Hippocampal formation (tissue), 2 donors: ENCODE data around the gene DIABLO.
"Not testable (repeated sequence)": the region's sequence is repeated elsewhere in the genome, so short reads cannot be mapped to it uniquely, and the experiment has no call there.

Experiments used
- DNase-seq, 2 donors: peaks; one replicate each; lab custom pipeline; 2025; lab: John Stamatoyannopoulos, UW

The DIABLO gene

DNA sequence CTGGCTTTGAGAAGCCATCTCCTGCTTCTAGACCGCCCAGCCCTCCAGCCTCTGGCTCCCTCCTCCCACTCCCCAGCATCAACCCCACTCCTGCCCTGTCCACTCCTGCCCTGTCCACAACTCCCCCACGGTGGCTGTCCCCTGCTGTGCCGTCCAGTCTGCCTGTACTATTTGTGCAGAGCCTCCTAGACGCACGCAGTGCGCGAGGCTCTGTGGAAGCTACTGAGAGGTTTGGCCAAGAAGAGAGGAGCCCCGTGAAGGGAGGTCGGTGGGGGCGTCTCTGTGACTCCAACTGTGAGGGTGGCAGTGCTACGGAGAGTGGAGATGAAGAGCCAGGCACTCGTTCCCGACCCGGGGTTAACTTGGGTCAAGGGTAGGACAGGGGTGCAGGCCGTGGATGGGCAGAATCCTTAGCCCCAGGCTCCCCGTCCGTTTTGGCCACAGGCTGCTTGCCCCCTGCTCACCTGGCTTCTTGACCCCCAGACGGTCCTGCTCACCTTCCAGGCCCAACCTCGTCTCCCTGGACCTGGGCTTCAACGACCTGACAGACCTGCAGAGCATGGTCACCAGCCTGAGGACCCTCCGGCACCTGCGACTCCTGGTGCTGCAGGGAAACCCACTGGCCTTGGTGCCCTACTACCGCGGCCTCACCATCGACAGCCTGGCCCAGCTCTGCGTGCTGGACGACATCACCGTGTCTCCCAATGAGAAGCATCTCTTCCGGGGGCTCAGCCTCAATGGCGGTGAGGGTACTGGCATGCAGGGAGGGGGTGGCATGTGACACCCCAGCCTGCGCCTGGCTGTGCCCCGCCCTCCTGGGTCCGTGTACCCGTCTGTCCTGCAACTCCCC is 36.0 kb downstream of the DIABLO start:
- DNase-seq = no peak

DNA sequence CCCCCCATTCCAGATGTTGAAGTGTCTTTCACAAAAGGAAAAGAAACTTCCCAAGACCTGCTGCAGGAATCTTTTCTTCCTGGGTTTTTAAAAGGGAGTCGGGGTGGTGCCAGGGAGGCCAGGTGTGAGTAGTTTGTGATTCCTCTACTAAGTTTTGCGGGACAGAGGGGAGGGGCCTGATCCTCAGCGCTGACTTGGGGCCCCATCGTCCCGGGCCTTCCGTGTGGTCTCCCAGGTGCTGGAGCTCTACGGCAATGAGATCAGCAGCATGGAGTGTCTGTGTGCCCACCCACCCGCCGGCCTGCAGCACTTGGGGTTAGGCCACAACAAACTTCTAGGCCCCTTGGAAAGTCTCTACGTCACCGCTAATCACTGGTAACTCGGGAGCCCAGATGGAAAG is 38.4 kb downstream of the DIABLO start:
- no peak for DNase-seq

DNA sequence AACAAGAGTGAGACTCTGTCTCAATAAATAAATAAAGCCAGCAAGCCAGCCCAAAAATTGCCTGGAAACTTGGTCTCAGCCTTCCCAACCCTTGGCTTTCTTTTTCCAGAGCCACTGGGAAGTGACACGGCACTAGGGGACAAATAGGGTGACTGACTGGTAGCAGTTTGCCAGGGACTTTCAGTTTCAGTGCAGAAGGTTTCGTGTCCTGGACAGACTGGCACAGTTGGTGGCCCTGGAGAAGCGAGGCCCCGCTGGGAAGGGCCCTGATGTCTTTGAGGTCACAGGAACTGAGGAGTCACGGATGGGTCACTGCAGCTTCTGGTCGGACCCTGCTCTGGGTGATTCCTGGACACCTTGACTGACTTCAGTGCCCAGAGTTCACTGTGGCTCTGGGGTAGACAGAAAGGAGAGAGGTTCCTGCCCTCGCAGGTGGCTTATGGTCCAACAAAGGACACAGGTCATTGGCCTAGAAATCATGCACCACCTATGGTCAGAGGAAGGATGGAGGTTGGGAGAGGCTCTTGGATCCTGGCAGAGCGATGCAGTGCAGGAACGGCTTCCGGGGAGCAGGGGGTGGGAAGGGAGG is 40.3 kb downstream of the DIABLO start:
- DNase-seq = no peak

DNA sequence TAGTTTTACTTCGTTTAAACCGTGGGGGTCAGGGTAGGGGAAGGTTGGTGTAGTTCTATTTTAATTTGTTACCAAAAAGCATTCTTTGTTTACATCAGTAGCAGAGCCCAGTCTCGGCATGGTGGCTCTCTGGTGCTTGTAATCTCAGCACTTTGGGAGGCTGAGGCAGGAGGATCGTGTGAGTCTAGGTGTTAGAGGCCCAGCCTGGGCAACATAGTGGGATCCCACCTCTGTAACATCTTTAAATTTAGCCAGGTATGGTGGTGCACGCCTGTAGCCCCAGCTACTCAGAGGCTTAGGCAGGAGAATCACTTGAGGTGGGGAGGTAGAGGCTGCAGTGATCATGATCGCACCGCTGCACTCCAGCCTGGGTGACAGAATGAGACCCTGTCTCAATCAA is 40.8 kb downstream of the DIABLO start:
- DNase-seq = no peak

DNA sequence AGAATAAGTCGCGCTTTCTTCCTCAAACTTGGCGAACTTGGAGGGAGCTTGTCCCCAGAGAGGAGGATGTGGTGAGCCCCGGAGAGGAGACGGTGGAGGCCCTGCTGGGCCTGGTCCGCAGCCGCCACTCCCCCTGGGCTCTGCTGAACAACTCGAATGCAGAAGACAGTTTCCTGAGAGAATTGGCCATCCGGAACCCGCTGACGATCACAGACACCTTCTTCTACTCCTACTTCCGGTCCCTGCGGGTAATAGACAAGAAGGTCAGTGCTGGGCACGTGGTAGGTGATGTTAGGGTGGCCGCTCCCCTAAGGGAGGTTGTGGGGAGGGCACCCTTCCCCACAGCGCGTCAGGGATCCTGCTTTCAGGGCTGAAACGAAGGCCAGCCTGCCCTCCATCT is 41.3 kb downstream of the DIABLO start:
- DNase-seq = no peak

DNA sequence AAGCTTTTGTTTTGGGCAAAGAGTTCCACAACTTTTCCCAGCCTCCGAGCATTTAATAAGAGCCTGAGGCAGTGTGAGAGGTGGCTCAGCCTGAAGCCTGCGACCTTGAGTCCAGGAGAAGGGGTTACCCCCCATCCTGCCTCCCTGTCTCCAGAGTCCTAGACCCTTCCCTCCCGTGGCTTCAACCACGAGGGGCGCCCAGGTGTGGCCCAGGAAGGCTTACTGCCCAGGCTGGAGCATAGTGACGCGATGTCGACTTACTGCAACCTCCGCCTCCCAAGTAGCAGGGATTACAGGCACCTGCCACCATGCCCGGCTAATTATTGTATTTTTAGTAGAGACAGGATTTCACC is 42.3 kb downstream of the DIABLO start:
- no peak for DNase-seq

DNA sequence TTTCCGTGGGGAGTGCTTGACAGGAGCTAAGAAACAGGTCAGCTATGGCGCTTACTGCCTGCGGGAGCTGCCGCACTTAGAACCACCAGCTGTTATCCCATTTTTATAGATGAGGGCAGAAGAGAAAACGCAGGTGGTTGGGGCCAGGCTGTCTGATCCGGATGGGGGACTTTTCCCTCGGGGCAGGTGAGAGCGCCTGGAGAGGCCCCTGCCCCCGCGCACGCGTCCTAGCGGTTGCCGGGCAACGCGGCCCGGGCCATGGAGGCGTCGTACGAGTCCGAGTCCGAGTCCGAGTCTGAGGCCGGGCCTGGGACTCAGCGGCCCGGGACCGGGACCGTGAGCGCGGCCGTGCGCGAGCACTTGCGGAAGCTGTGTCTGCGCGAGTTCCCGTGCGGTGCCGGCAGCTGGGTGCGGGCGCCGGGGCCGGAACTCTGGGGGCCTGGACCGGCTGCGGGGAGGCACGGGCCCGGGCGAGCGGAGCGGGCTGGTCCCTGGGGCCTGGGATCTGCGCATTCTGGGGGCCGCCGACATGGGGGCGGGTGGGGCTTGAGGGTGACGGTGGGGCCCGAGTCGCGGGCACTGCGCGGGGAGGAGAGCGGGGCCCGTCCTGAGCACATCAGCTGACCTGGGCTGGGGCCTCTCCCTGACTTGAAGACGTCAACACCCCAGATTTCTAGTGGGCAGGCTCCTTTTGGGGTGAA is 42.8 kb downstream of the DIABLO start, which contains the start of gene LRRC43:
Gene LRRC43, plus strand, starts transcription at position 237 of the 701 bp plus-strand sequence. Its CDS starts 22 bp downstream, at position 259.
- DNase-seq = no peak

DNA sequence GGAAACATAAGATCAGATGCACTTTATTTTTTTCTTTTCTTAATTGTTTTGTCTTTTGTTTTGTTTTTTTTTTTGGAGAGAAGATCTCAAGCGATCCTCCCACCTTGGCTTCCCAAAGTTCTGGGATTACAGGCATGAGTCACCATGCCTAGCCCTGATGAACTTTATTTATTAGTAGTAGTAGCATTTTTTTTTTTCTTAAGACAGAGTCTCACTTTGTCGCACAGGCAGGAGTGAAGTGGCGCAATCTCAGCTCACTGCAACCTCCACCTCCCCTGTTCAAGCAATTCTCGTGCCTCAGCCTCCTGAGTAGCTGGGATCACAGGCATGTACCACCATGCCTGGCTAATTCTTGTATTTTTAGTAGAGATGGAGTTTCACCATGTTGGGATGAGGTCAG is 49.4 kb downstream of the DIABLO start:
- not testable (repeated sequence) for DNase-seq

DNA sequence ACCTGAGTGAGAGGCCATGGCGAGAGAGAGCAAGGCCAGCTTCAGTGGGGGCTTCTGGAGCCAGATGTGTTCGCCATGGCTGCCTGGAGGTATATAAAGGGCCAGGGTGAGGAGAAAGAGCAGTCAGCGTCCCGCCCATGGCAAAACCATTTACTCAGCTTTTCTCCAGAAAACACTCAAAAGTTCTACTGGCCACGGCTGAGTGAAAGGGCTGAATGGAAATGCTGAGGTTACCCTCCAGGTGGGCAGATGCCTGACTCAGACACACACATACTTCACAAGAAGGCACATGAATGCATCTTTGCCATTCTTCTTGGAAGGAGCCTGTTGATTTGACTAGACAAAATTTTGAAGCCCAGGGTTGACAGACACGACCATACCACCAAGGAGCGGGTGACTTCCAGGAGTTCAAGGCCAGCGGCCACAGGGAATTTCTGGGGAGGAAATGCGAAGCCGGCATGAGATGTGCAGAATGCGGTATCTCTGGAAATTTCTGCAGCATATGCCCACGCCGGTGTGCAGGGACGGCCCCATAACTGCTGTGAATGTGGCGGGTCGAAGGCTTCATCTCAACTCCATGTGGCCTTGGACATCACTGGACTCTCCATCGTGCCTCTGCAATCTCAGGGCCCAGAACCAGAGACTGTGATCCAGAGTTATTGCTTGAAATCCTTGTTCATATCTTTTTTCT is 51.6 kb downstream of the DIABLO start, which contains the start of gene IL31:
Gene IL31, minus strand, starts transcription at position 67 of the 691 bp plus-strand sequence. Its CDS starts 49 bp downstream, at position 18.
- no peak for DNase-seq

DNA sequence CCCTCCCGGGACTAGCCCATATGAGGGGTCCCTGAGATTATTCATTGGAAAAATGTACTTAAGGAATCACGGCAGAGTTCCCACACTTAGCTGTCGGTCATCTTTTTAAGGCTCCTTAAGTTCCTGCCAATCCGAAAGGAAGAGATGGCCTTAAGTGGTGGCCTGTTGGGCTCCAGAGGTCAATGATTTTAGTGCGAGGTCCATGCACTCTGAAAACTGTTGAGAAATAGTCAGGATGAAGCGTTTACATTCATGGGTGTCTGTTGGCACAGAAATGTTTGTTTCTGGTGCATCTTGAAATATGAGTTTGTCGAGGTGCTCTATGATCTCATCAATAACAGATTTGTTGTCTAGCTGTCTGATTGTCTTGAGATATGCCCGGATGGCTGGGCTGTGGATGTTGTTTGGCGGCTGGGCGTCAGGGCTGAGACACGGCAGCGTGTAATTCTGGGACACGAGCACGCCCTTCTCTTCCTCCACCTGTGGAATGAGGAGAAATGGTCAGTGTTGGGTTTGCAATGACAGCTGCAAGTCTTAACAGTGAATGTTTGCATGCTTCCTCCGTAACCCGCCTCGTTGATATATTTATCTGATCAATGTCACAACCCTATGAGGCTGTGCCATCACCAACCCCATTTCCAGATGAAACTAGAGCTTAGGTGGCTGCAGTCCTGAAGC is 53.5 kb downstream of the DIABLO start:
- no peak for DNase-seq

DNA sequence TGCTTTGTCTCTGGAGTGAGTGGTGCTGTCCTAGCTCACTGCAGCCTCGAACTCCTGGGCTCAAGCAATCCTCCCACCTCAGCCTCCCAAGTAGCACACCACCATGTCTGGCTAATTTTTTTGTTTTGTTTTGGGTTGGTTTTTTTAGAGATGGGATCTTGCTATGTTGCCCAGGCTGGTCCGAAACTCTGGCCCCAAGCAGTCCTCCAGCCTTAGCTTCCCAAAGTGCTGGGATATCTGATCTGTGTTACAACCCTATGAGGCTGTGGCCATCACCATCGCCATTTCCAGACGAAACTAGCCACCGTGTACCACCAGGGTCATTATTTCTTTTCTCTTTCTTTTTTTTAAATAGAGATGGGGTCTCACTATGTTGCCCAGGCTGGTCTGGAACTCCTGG is 54.5 kb downstream of the DIABLO start:
- no peak for DNase-seq

DNA sequence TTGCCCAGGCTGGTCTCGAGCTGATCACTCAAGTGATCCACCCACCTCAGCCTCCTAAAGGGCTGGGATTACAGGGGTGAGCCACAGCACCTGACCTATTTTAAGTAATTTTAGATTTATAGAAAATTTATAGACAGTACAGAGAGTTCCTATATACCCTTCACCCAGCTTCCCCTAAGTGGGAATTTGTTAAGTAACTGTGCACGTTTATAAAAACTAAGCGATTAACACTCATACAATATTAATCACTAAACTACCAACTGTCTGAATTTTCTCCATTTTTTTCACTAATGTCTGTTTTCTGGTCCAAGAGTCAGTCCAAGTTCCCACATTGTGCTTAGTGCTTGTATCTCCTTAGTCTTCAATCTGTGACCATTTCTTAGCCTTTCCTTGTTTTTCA is 57.4 kb downstream of the DIABLO start:
- no peak for DNase-seq

DNA sequence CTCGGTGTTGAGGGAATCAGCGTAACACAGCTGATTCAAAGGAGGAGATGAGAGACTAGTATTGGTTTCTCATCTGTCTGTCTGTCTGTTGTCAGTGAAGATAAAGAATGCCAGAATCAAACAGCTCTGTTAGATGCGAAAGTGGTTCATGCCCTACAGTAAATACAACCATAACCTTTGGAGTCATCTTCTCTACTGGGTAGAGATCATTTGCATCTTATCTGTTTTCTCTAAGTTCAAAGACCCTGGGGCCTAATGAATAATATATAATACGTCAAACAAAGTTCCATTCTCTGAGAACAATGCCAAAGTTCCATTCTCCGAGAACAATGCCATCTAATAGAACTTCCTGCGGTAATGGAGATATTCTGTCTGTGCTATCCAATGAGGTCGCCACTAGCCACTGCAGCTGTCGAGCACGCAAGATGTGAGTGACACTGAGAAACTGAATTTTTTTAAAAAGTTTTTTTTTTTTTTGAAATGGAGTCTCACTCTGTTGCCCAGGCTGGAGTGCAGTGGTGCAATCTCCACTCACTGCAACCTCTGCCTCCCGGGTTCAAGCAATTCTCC is 58.4 kb downstream of the DIABLO start:
- DNase-seq = no peak

DNA sequence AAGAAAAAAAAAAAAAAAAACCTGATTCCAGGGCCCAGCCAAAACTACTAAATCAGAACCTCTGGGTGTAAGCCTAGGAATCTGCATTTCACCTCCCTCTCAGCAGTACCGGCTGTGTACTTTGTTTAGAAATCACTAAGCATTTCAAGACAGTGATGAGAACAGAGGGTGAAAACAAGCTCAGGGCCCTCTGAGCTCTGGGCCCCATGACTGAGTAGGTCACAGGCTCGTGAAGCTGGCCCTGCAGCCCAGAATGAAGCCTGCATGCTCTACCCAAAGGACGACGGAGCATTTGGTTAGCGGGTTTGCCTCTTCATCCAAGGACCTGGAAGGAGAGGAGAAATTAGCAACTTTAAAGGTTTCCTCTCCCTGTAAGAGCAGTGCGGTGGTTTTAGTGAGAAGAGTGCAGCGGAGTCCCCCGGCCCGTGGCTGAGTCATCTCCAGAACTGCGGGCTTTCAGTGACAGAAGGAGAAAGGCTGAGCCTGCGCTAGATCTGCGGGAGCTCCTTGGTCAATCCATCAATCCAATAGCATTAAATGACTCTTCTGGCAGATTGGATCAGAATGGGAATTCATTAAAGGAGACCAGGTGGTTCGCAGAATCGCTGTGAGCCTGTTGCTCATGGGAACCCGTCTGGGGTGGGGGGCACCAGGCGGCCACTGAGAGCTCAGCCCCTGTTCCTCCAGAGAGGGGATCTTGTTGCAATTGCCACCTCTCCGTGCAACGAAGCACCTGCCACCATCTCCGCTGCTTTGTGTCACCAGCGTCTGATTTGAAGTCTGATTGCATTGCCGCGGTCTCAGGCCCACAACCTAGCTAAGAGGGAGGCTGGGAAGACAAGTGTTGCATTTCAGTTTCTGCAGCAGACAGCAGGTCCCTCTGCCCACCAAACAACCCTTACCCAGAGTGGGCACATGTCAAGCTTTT is 59.2 kb downstream of the DIABLO start:
- no peak for DNase-seq

DNA sequence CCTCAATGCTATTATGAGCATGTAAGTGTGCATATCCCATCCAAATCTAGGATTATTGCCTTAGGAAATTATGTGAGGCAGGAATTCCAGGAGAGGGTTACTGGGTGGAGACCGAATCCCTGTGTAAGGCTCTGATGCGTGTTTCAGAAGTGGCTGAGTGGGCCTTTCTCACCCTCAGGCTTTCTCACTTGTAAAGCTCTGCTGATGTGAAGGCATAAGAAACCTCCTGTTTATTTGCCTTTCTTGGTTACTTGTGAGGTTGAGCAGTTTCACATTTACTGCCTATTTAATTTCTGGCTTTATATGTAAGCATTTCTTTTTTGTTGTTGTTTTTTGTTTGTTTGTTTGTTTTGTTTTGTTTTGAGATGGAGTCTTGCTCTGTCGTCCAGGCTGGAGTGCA is 62.9 kb downstream of the DIABLO start:
- no peak for DNase-seq

DNA sequence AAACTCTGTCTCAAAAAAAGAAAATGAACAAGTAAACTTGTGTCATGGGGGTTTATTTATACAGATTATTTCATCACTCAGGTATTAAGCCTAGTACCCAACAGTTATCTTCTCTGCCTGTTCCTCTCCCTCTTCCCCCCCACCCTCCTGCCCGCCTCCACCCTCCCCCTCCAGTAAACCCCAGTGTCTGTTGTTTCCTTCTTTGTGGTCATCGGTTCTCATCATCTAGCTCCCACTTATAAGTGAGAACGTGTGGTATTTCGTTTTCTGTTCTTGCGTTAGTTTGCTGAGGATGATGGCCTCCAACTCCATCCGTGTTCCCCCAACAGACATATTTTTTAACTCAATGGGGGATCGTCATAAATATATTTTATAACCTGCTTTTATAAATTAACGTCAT is 64.2 kb downstream of the DIABLO start:
- no peak for DNase-seq

DNA sequence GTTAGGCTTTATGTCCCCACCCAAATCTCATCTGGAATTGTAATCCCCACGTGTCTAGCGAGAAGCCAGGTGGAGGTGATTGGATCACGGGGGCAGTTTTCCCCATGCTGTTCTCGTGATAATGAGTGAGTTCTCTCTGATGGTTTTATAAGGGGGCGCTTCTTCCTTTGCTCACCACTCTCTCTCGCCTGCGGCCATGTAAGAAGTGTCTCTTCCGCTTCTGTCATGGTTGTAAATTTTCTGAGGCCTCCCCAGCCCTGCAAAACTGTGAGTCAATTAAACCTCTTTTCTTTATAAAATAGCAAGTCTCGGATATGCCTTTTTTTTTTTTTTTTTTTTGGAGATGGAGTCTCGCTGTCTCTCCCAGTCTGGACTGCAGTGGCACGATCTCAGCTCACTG is 65.1 kb downstream of the DIABLO start:
- no peak for DNase-seq

DNA sequence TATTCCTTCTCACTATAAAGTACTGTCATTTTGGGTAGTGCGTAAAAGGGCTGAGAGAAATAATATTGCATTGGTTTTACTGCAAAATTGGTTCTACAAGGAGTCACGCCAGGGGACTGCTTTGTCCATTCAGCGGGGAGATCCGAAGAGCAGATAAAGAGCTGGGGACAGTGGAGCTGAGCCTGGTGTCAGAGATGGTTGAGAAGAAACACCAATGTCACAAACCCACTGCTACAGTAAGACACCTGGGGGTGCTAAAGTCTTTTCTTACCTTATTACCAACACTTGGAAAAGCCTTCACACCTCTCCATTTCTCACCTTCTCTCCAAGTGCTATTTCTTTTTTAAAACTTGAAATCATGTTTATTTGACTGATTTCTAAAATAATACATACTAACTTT is 66.0 kb downstream of the DIABLO start:
- DNase-seq = no peak

DNA sequence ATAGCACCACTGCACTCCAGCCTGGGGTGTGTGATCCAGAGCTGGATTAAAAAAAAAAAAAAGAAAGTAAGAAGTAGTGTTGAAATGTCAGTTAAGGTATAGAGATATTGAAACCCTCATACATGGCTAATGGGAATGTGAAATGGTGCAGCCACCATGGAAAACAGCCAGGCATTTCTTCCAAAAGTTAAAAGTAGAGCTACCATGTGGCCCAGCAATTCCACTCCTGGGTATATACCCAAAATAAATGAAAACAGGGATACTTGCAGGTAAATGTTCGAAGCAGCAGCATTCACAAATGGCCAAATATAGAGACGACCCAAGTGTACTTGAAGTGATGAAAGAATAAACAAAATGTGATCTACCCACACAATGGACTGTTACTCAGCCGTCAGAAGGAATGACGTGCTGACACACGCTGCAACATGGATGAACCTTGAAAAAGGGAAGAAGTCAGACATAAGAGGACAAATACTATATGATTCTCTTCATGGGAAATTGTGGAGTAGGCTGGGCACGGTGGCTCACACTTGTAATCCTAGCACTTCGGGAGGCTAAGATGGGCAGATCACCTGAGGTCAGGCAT is 67.1 kb downstream of the DIABLO start:
- no peak for DNase-seq
